CD4-positive, alpha-beta T cell treated with Interleukin-17A for 1 hour (primary cell): ENCODE data around the gene FERMT1.
"Not testable (repeated sequence)": the region's sequence is repeated elsewhere in the genome, so short reads cannot be mapped to it uniquely, and the experiment has no call there.

Experiments
- DNase-seq: peaks from one replicate; pipeline ENCODE4 v3.0.0-alpha.2; 2020

FERMT1 gene

GRCh38 chr20:6114696-6115095 is 8.1 kb downstream of the FERMT1 start:
- no peak for DNase-seq

GRCh38 chr20:6113951-6114350 is 8.9 kb downstream of the FERMT1 start:
- DNase-seq: no peak

GRCh38 chr20:6112965-6113364 is 9.9 kb downstream of the FERMT1 start:
- not testable (repeated sequence) for DNase-seq

GRCh38 chr20:6108330-6108729 is 14.5 kb downstream of the FERMT1 start:
- no peak for DNase-seq

- no peak for DNase-seq
These were observed 18.2 kb downstream of the FERMT1 start for GRCh38 chr20:6104493-6105188.

- no peak for DNase-seq
These were observed 19.5 kb downstream of the FERMT1 start for GRCh38 chr20:6103301-6103700.

- DNase-seq: no peak
These were observed 21.5 kb downstream of the FERMT1 start for GRCh38 chr20:6101346-6101745.

GRCh38 chr20:6100246-6100645 is 22.6 kb downstream of the FERMT1 start:
- DNase-seq: no peak

GRCh38 chr20:6099819-6100218 is 23.0 kb downstream of the FERMT1 start:
- DNase-seq: no peak

GRCh38 chr20:6095409-6095808 is 27.4 kb downstream of the FERMT1 start:
- DNase-seq: no peak

GRCh38 chr20:6094565-6094964 is 28.3 kb downstream of the FERMT1 start:
- no peak for DNase-seq

- DNase-seq: no peak
These were observed 28.8 kb downstream of the FERMT1 start for GRCh38 chr20:6094063-6094462.

GRCh38 chr20:6091661-6092060 is 31.2 kb downstream of the FERMT1 start:
- DNase-seq: no peak

GRCh38 chr20:6086868-6087267 is 36.0 kb downstream of the FERMT1 start:
- DNase-seq: no peak

- DNase-seq: no peak
These were observed 38.9 kb downstream of the FERMT1 start for GRCh38 chr20:6083926-6084325.

- DNase-seq: no peak
These were observed 41.6 kb downstream of the FERMT1 start for GRCh38 chr20:6081236-6081635.

GRCh38 chr20:6079016-6079415 is 43.8 kb downstream of the FERMT1 start:
- no peak for DNase-seq

GRCh38 chr20:6075428-6076219 is 47.2 kb downstream of the FERMT1 start:
- no peak for DNase-seq

- DNase-seq: no peak
These were observed 48.0 kb downstream of the FERMT1 start for GRCh38 chr20:6074784-6075183.

GRCh38 chr20:6074145-6074561 is 48.7 kb downstream of the FERMT1 start:
- peak; percentile 19 for DNase-seq

- DNase-seq: no peak
These were observed 51.8 kb downstream of the FERMT1 start for GRCh38 chr20:6070829-6071695.

- DNase-seq: no peak
These were observed 53.2 kb downstream of the FERMT1 start for GRCh38 chr20:6069669-6070068.

- no peak for DNase-seq
These were observed 55.0 kb downstream of the FERMT1 start for GRCh38 chr20:6067763-6068318.
